Stomach (tissue), 9 donors: ENCODE measurements around the gene ATXN2L. TPM values are rescaled to one million over a fixed set of nuclear protein-coding genes. Genes with fewer than 3 reads are reported as not detected.
A peak's percentile ranks its signal among the peaks of the same experiment; 100 is the strongest.
"Not testable (repeated sequence)": the region's sequence is repeated elsewhere in the genome, so short reads cannot be mapped to it uniquely, and the experiment has no call there.

ENCODE experiments used
- DNase-seq, 2 donors: peaks; one replicate each; pipeline versions ENCODE4 v3.0.0 to v3.0.0-alpha.2; 2013 to 2019
- H3K27ac ChIP-seq, 5 donors: fragments of 200-600 bp in 4 of 5; sonication (generic) in 4 of 5; one replicate each; pipeline ENCODE4 v1.5.1; 2013 to 2019; ENCODE audit warnings: mild to moderate bottlenecking in 1 of 5, moderate library complexity in 1 of 5
- H3K27me3 ChIP-seq, 3 donors: fragments of 200-600 bp; sonication (generic); one replicate each; pipeline ENCODE4 v1.5.1; 2017 to 2019; ENCODE audit warnings: mixed run types in 1 of 3
- H3K36me3 ChIP-seq, 4 donors: fragments of 200-600 bp; sonication (generic); 1 replicate in 3 of 4; 2 replicates in 1 of 4; pipeline ENCODE4 v1.5.1; 2016 to 2019
- H3K4me1 ChIP-seq, 4 donors: fragments of 200-600 bp; sonication (generic); one replicate each; pipeline ENCODE4 v1.5.1; 2016 to 2019
- H3K4me3 ChIP-seq, 4 donors: fragments of 200-600 bp; sonication (generic) in 3 of 4; one replicate each; pipeline ENCODE4 v1.5.1; 2016 to 2019; ENCODE audit warnings: mild to moderate bottlenecking in 1 of 4
- H3K9me3 ChIP-seq, 4 donors: fragments of 200-600 bp; sonication (generic); one replicate each; pipeline ENCODE4 v1.5.1; 2016 to 2019
- CTCF ChIP-seq, 7 experiments: fragments of 450-650 bp in 4 of 7; fragments of 200-600 bp in 3 of 7; sonication (generic) in 3 of 7; IDR thresholded peaks; one replicate each; pipeline ENCODE4 v1.5.1; 2016 to 2019; ENCODE audit warnings: antibody characterized with exemption in 7 of 7, control low read depth in 2 of 7, mild to moderate bottlenecking in 1 of 7
- EP300 ChIP-seq: sonication (generic); formaldehyde crosslinking; IDR thresholded peaks from one replicate; pipeline ENCODE4 v1.6.1; 2017; ENCODE audit warnings: antibody characterized with exemption
- POLR2A ChIP-seq, 4 donors: fragments of 450-650 bp; IDR thresholded peaks; one replicate each; pipeline ENCODE4 v1.6.1; 2016; ENCODE audit warnings: antibody characterized with exemption in 4 of 4, control low read depth in 2 of 4, mild to moderate bottlenecking in 1 of 4, moderate library complexity in 1 of 4
- POLR2AphosphoS5 ChIP-seq, 3 donors: sonication (generic); formaldehyde crosslinking; IDR thresholded peaks; one replicate each; pipeline ENCODE4 v1.6.1; 2016; ENCODE audit warnings: antibody characterized with exemption in 3 of 3
- WGBS, 5 donors: extraction: QIAGEN DNeasy Blood & Tissue Kit in 3 of 5; methylation state at CpG; one replicate each; pipeline versions ENCODE4 v1.1.5 to v1.1.7; 2013 to 2018; 5-methylcytosine and 5-hydroxymethylcytosine counted together
- intact Hi-C: fragments of 100-400 bp; cut with DNase I; formaldehyde crosslinking; loops from one replicate; pipeline ENCODE4 v1.15.1; 2023; ENCODE audit warnings: low total_unique reads
- polyA plus RNA-seq, 3 donors: library from polyadenylated mRNA; stranded (reverse); fragments of 200-250 nt; gene quantifications; one replicate each; pipeline ENCODE4 v1.2.3, GENCODE V29; 2013
- total RNA-seq, 5 donors: library from RNA; depleted of rRNA; stranded (reverse); fragments of >200 nt; gene quantifications; one replicate each; pipeline versions ENCODE4 v1.1.0 to v1.2.3, GENCODE V29; 2014 to 2016
- donor health status: healthy with polysubstance abuse.
- donor health status: Bipolar disorder and iron deficiency.
- donor health status: healthy.

The ATXN2L gene
- total and polyA plus RNA-seq, 8 donors = 24.4 to 644 (median 64.8) TPM

- H3K4me1 ChIP-seq = peaks cover 10 to 17% (median 15%) of the 10 kb centered on the region in 4 donors
- no peaks in the 10 kb centered on the region for H3K9me3 ChIP-seq
- DNase-seq = no peak
- H3K36me3 ChIP-seq = peaks cover 0 to 5% (median 0%) of the 10 kb centered on the region in 4 donors
- no peak overlapping the region for H3K27ac ChIP-seq
- H3K27me3 ChIP-seq = no peaks in the 10 kb centered on the region
- 66 to 75% (median 74%) methylated on average over 5 of the region's 5 CpGs for WGBS, 5 donors
- intact Hi-C loops = no loop called here
- TF ChIP-seq EP300 = no peak
- no peak for TF ChIP-seq POLR2A (IDR thresholded peaks at IDR 0.05)
- TF ChIP-seq CTCF (IDR thresholded peaks at IDR 0.05) = no peak
- TF ChIP-seq POLR2AphosphoS5 (IDR thresholded peaks at IDR 0.05) = no peak
- no peak overlapping the region for H3K4me3 ChIP-seq
Measured at GRCh38 chr16:28820016-28820415, 2.8 kb upstream of the ATXN2L start.

GRCh38 chr16:28820546-28820945, 2.3 kb upstream of the ATXN2L start:
- H3K9me3 ChIP-seq, DNase-seq, intact Hi-C loops, H3K27me3 ChIP-seq, H3K36me3 ChIP-seq, H3K27ac ChIP-seq, H3K4me3 ChIP-seq: not testable (repeated sequence)
- peaks cover 15 to 22% (median 21%) of the 10 kb centered on the region in 4 donors for H3K4me1 ChIP-seq
- WGBS, 5 donors = 90 to 96% (median 96%) methylated on average over 13 of the region's 13 CpGs

- Histone ChIP-seq H3K4me3 (peak overlapping the region; percentile 77 to 96 (median 91)), H3K27me3 (no peaks in the 10 kb centered on the region), H3K4me1 (peaks cover 18 to 34% (median 28%) of the 10 kb centered on the region in 4 donors), H3K36me3 (peaks cover 6 to 23% (median 19%) of the 10 kb centered on the region in 4 donors), H3K9me3 (no peaks in the 10 kb centered on the region), H3K27ac (peak overlapping the region; percentile 96 to 100 (median 100))
- no peak for DNase-seq
- TF ChIP-seq POLR2A (IDR thresholded peaks at IDR 0.05) (no peak), EP300 (no peak), CTCF (IDR thresholded peaks at IDR 0.05) (no peak), POLR2AphosphoS5 (IDR thresholded peaks at IDR 0.05) (no peak)
- intact Hi-C loops = no loop called here
- WGBS, 5 donors = 15 to 21% (median 20%) methylated on average over 13 of the region's 13 CpGs
Measured at GRCh38 chr16:28821874-28822519, 802 bp upstream of the ATXN2L start.

- Histone ChIP-seq H3K27me3 (no peaks in the 10 kb centered on the region), H3K4me3 (peak overlapping the region; percentile 77 to 96 (median 91)), H3K36me3 (peaks cover 19 to 37% (median 33%) of the 10 kb centered on the region in 4 donors), H3K9me3 (no peaks in the 10 kb centered on the region), H3K27ac (peak overlapping the region; percentile 96 to 100 (median 100)), H3K4me1 (peaks cover 18 to 42% (median 28%) of the 10 kb centered on the region in 4 donors)
- no peak for DNase-seq
- intact Hi-C loops = no loop called here
- WGBS, 5 donors = 0 to 5% (median 1%) methylated on average over 12 to 62 of the region's 62 CpGs
- TF ChIP-seq EP300 (no peak), POLR2A (IDR thresholded peaks at IDR 0.05) (no peak), CTCF (IDR thresholded peaks at IDR 0.05) (no peak), POLR2AphosphoS5 (IDR thresholded peaks at IDR 0.05) (no peak)
Measured at GRCh38 chr16:28823291-28823872, 583 bp downstream of the ATXN2L start.
